ENCODE data around the gene ZNF587B. TPM values are rescaled to one million over a fixed set of nuclear protein-coding genes. Genes with fewer than 3 reads are reported as not detected.
"Not testable (repeated sequence)": the region's sequence is repeated elsewhere in the genome, so short reads cannot be mapped to it uniquely, and the experiment has no call there.

ZNF587B gene
- total RNA-seq, 1 experiment from 2014 or later: 14.1 TPM

DNA sequence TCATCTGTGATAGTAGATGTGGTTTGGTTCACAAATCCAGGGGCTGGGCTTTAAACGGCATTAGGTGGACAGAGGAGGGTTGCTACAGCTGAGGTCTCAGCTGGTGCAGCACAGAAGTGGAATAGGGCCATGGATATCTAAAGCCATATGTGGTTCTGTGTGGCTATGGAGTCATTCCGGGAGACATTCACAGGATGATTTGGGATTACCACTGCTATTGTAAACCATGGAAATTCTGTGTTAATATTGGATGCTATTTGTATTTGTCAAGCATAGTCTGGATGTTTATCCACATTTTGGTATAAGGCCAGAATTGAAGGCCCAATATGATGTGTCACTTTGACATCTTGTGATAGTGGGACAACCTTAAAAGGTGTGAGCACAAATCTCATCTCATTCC, 6.9 kb upstream of the ZNF587B start:
- Histone ChIP-seq H3K4me1 (ENCODE audit: control insufficient read depth in 1 of 2, insufficient read depth in 2 of 2, low read length in 2 of 2) (peaks cover 0 to 14% of the 10 kb centered on the region in 2 experiments; a peak in 3 of 4 replicates), H3K79me2 (ENCODE audit: insufficient read depth, low read length) (peaks cover 86% of the 10 kb centered on the region), H3K36me3 (ENCODE audit: control insufficient read depth in 1 of 2, insufficient read depth in 2 of 2, low read length in 2 of 2) (peaks cover 3 to 20% of the 10 kb centered on the region in 2 experiments; a peak in 2 of 4 replicates)
- ATAC-seq; H3K4me3 ChIP-seq (replicated peaks in 1 of 2; ENCODE audit: low read depth in 1 of 2, low read length in 2 of 2); CTCF ChIA-PET; POLR2A ChIA-PET; H4K20me1 ChIP-seq (ENCODE audit: insufficient read depth); H3K4me2 ChIP-seq (ENCODE audit: low read length); intact Hi-C loops (cut with micrococcal nuclease); DNase-seq (ENCODE audit: low read depth, low spot score); H3K9me2 ChIP-seq (ENCODE audit: insufficient read depth); H2AFZ ChIP-seq (ENCODE audit: low read depth, low read length, poor library complexity, severe bottlenecking); H3K27me3 ChIP-seq (ENCODE audit: insufficient read depth, low read length); H3K9ac ChIP-seq (ENCODE audit: low read length); RAD21 ChIA-PET (ENCODE audit: low non-redundant PET in 1 of 2, low total read pairs in 2 of 2, uncharacterized antibody in 2 of 2, unreplicated experiment in 2 of 2); H3K27ac ChIP-seq (ENCODE audit: low read depth, low read length); BruUV-seq (replicated peaks); H3K9me3 ChIP-seq (ENCODE audit: control insufficient read depth in 1 of 2, insufficient read depth in 1 of 2, low read depth in 1 of 2, low read length in 2 of 2): not testable (repeated sequence)

DNA sequence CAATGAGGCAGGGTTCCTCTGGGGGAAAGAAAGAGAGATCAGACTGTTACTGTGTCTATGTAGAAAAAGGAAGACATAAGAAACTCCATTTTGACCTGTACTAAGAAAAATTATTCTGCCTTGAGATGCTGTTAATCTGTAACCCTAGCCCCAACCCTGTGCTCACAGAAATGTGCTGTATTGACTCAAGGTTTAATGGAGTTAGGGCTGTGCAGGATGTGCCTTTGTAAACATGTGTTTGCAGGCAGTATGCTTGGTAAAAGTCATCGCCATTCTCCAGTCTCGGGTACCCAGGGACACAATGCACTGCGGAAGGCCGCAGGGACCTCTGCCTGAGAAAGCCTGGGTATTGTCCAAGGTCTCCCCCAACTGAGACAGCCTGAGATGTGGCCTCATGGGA, 6.5 kb upstream of the ZNF587B start:
- H3K9me2 ChIP-seq (ENCODE audit: insufficient read depth); BruUV-seq (replicated peaks); DNase-seq (ENCODE audit: low read depth, low spot score); CTCF ChIA-PET; H2AFZ ChIP-seq (ENCODE audit: low read depth, low read length, poor library complexity, severe bottlenecking); H3K9ac ChIP-seq (ENCODE audit: low read length); H3K27me3 ChIP-seq (ENCODE audit: insufficient read depth, low read length); H4K20me1 ChIP-seq (ENCODE audit: insufficient read depth); intact Hi-C loops (cut with micrococcal nuclease); POLR2A ChIA-PET; H3K27ac ChIP-seq (ENCODE audit: low read depth, low read length); H3K9me3 ChIP-seq (ENCODE audit: control insufficient read depth in 1 of 2, insufficient read depth in 1 of 2, low read depth in 1 of 2, low read length in 2 of 2); ATAC-seq; H3K4me2 ChIP-seq (ENCODE audit: low read length); H3K4me3 ChIP-seq (replicated peaks in 1 of 2; ENCODE audit: low read depth in 1 of 2, low read length in 2 of 2); RAD21 ChIA-PET (ENCODE audit: low non-redundant PET in 1 of 2, low total read pairs in 2 of 2, uncharacterized antibody in 2 of 2, unreplicated experiment in 2 of 2): not testable (repeated sequence)
- Histone ChIP-seq H3K36me3 (ENCODE audit: control insufficient read depth in 1 of 2, insufficient read depth in 2 of 2, low read length in 2 of 2) (peaks cover 3 to 20% of the 10 kb centered on the region in 2 experiments; a peak in 2 of 4 replicates), H3K4me1 (ENCODE audit: control insufficient read depth in 1 of 2, insufficient read depth in 2 of 2, low read length in 2 of 2) (peaks cover 0 to 12% of the 10 kb centered on the region in 2 experiments; a peak in 3 of 4 replicates), H3K79me2 (ENCODE audit: insufficient read depth, low read length) (peaks cover 91% of the 10 kb centered on the region)

DNA sequence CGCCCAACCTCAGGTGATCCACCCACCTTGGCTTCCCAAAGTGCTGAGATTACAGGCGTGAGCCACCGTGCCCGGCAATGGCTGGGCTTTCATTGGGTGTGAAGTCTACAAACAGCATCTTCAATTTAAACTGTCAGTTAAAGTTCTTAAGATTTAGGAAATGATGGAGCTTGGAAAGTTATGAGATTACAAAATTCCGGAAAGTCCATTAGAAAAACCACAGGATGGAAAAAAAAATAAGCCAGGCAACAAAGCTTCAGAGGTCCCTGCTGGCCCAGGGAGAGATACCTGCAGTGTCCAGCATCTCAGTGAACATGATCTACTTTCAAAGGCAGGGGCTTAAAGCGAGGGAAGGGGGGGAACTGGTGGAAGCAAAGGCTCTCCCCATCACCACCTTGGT, 4.6 kb upstream of the ZNF587B start:
- Histone ChIP-seq H3K27me3 (ENCODE audit: insufficient read depth, low read length) (no peaks in the 10 kb centered on the region), H3K4me3 (replicated peaks in 1 of 2; ENCODE audit: low read depth in 1 of 2, low read length in 2 of 2) (no peak overlapping the region), H3K4me1 (ENCODE audit: control insufficient read depth in 1 of 2, insufficient read depth in 2 of 2, low read length in 2 of 2) (peaks cover 0 to 12% of the 10 kb centered on the region in 2 experiments; a peak in 2 of 4 replicates), H4K20me1 (ENCODE audit: insufficient read depth) (peaks cover 10% of the 10 kb centered on the region; the same call in 1 of the 2 replicates), H3K9ac (ENCODE audit: low read length) (no peak overlapping the region), H3K9me2 (ENCODE audit: insufficient read depth) (no peaks in the 10 kb centered on the region), H2AFZ (ENCODE audit: low read depth, low read length, poor library complexity, severe bottlenecking) (no peak overlapping the region), H3K9me3 (ENCODE audit: control insufficient read depth in 1 of 2, insufficient read depth in 1 of 2, low read depth in 1 of 2, low read length in 2 of 2) (no peaks in the 10 kb centered on the region), H3K79me2 (ENCODE audit: insufficient read depth, low read length) (peaks cover 97% of the 10 kb centered on the region), H3K27ac (ENCODE audit: low read depth, low read length) (no peak overlapping the region), H3K4me2 (ENCODE audit: low read length) (no peak overlapping the region), H3K36me3 (ENCODE audit: control insufficient read depth in 1 of 2, insufficient read depth in 2 of 2, low read length in 2 of 2) (peaks cover 3 to 20% of the 10 kb centered on the region in 2 experiments; a peak in 1 of 4 replicates)
- ChIA-PET CTCF (no interaction called here), POLR2A (no interaction called here), RAD21 (ENCODE audit: low non-redundant PET in 1 of 2, low total read pairs in 2 of 2, uncharacterized antibody in 2 of 2, unreplicated experiment in 2 of 2) (no interaction called here)
- intact Hi-C loops (cut with micrococcal nuclease): no loop called here
- ATAC-seq (no peak), DNase-seq (ENCODE audit: low read depth, low spot score) (no peak)
- no TSS peak for BruUV-seq (replicated peaks)
- no peak for TF ChIP-seq SIN3A (IDR thresholded peaks at IDR 0.05; ENCODE audit: low read depth)
- no peak for TF ChIP-seq CBX3 (IDR thresholded peaks at IDR 0.05; ENCODE audit: low read depth)
- TF ChIP-seq POLR2A (IDR thresholded peaks at IDR 0.05; ENCODE audit: borderline replicate concordance, extremely low read depth, insufficient read depth, insufficient read length): no peak
- no peak for TF ChIP-seq EGR1 (IDR thresholded peaks at IDR 0.05; ENCODE audit: low read depth)
- no peak for TF ChIP-seq EZH2phosphoT487 (IDR thresholded peaks at IDR 0.05; ENCODE audit: borderline replicate concordance)
- TF ChIP-seq, protein P1, sequence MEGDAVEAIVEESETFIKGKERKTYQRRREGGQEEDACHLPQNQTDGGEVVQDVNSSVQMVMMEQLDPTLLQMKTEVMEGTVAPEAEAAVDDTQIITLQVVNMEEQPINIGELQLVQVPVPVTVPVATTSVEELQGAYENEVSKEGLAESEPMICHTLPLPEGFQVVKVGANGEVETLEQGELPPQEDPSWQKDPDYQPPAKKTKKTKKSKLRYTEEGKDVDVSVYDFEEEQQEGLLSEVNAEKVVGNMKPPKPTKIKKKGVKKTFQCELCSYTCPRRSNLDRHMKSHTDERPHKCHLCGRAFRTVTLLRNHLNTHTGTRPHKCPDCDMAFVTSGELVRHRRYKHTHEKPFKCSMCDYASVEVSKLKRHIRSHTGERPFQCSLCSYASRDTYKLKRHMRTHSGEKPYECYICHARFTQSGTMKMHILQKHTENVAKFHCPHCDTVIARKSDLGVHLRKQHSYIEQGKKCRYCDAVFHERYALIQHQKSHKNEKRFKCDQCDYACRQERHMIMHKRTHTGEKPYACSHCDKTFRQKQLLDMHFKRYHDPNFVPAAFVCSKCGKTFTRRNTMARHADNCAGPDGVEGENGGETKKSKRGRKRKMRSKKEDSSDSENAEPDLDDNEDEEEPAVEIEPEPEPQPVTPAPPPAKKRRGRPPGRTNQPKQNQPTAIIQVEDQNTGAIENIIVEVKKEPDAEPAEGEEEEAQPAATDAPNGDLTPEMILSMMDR (IDR thresholded peaks at IDR 0.05 in 2 of 3, conservative IDR thresholded peaks at IDR 0.05 in 1 of 3; ENCODE audit: borderline replicate concordance in 1 of 3, insufficient read depth in 1 of 3, low read depth in 2 of 3, low read length in 2 of 3): no peak
- no peak for TF ChIP-seq SP1 (IDR thresholded peaks at IDR 0.05; ENCODE audit: low read depth)
- TF ChIP-seq FOSL1 (IDR thresholded peaks at IDR 0.05; ENCODE audit: low read depth): no peak
- TF ChIP-seq SRF (IDR thresholded peaks at IDR 0.05; ENCODE audit: low read depth): no peak
- TF ChIP-seq, protein P2, sequence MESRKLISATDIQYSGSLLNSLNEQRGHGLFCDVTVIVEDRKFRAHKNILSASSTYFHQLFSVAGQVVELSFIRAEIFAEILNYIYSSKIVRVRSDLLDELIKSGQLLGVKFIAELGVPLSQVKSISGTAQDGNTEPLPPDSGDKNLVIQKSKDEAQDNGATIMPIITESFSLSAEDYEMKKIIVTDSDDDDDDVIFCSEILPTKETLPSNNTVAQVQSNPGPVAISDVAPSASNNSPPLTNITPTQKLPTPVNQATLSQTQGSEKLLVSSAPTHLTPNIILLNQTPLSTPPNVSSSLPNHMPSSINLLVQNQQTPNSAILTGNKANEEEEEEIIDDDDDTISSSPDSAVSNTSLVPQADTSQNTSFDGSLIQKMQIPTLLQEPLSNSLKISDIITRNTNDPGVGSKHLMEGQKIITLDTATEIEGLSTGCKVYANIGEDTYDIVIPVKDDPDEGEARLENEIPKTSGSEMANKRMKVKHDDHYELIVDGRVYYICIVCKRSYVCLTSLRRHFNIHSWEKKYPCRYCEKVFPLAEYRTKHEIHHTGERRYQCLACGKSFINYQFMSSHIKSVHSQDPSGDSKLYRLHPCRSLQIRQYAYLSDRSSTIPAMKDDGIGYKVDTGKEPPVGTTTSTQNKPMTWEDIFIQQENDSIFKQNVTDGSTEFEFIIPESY (IDR thresholded peaks at IDR 0.05; ENCODE audit: extremely low read depth, insufficient replicate concordance, low read length): no peak
